ENCODE data around the gene LDLRAD3. TPM values are rescaled to one million over a fixed set of nuclear protein-coding genes. Genes with fewer than 3 reads are reported as not detected.

The LDLRAD3 gene
- total and polyA plus RNA-seq, 9 donors, result 14.5 to 32.4 (median 17.2) TPM

DNA sequence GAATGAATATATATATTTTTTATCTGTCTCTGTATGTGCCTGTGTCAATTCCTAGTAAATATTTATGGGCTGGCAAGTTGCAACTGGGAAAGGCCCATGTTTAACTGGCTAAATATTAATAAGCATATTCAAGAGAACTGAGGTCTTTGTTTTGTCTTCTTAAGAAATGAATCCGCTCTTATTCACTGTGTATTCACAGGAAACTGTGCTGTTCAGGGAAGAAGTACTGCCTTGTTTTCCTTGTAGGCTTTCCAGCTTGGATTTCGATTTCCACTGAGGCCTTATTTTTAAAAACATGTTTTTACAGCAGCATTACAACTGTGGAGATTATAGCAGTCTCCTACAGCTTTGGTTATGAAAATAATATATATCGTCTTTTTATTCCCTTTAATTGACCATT is 64.7 kb downstream of the LDLRAD3 start:
- 5 to 25% (median 8%) methylated on average over 3 of the region's 3 CpGs for WGBS, 3 donors
- DNase-seq, result no peak
- H3K9me3 ChIP-seq, result no peaks in the 10 kb centered on the region
- no peaks in the 10 kb centered on the region for H3K36me3 ChIP-seq
- intact Hi-C loops (cut with DNase I), result no loop called here
- H3K4me1 ChIP-seq (ENCODE audit: insufficient read depth), result peaks cover 15% of the 10 kb centered on the region
- TF ChIP-seq EP300 (IDR thresholded peaks at IDR 0.05), result no peak
- no peak for TF ChIP-seq POLR2A (IDR thresholded peaks at IDR 0.05)
- TF ChIP-seq CTCF (IDR thresholded peaks at IDR 0.05), result no peak
- no peaks in the 10 kb centered on the region for H3K27me3 ChIP-seq
- no peak overlapping the region for H3K4me3 ChIP-seq
- peak overlapping the region in 1 of 2 donors; percentile 54 for H3K27ac ChIP-seq

- Histone ChIP-seq H3K36me3 (no peaks in the 10 kb centered on the region), H3K9me3 (no peaks in the 10 kb centered on the region), H3K4me1 (ENCODE audit: insufficient read depth) (peaks cover 20% of the 10 kb centered on the region), H3K27ac (peak overlapping the region in 1 of 2 donors; percentile 54), H3K4me3 (no peak overlapping the region), H3K27me3 (no peaks in the 10 kb centered on the region)
- no peak for DNase-seq
- 4 to 15% (median 7%) methylated on average over 4 of the region's 4 CpGs for WGBS, 3 donors
- TF ChIP-seq CTCF (IDR thresholded peaks at IDR 0.05), result no peak
- TF ChIP-seq EP300 (IDR thresholded peaks at IDR 0.05), result no peak
- no peak for TF ChIP-seq POLR2A (IDR thresholded peaks at IDR 0.05)
- intact Hi-C loops (cut with DNase I), result no loop called here
These were observed 65.6 kb downstream of the LDLRAD3 start for GRCh38 chr11:36009473-36009872.

DNA sequence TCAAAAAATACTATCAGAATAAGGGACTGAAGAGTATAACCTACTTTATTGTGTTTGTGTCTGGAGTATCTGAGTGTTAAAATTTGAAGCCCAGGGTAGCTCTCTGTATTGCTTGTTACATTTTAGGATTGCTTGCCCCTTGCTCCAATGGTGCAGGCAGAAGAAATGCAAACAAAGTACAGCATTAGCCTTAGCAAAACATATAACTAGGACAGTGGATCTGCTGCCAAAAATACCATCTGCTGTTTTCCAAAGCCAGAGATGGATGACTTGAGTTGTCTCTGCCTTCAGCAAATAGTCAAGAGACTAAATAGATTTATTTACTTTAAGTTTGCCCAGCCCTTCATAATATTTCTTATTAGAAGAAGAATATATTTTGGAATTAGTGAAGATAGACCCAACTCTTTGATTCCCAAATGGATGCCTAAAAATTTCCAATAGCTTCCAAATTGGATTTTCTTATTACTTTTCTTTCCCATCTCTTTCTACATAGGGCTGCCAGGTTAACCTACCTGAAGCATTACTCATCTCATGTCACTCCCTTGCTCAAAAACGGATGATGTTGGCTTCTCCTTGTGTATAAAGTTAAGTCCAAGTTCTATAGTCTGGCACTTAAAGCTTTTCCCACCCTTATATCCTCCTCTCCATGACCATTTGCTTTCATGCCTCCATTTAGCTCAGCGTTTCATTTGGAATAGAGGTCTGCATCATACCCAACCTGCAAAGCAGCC is 66.3 kb downstream of the LDLRAD3 start:
- Histone ChIP-seq H3K4me3 (no peak overlapping the region), H3K36me3 (no peaks in the 10 kb centered on the region), H3K4me1 (ENCODE audit: insufficient read depth) (peaks cover 23% of the 10 kb centered on the region), H3K27ac (peak overlapping the region in 1 of 2 donors; percentile 13), H3K9me3 (no peaks in the 10 kb centered on the region), H3K27me3 (no peaks in the 10 kb centered on the region)
- TF ChIP-seq EP300 (IDR thresholded peaks at IDR 0.05) (no peak), CTCF (IDR thresholded peaks at IDR 0.05) (no peak), POLR2A (IDR thresholded peaks at IDR 0.05) (no peak)
- WGBS, 3 donors, result 32 to 51% (median 47%) methylated on average over 2 of the region's 2 CpGs
- DNase-seq, result no peak
- intact Hi-C loops (cut with DNase I), result no loop called here

- 80 to 97% (median 95%) methylated on average over 5 of the region's 5 CpGs for WGBS, 3 donors
- TF ChIP-seq POLR2A (IDR thresholded peaks at IDR 0.05) (no peak), EP300 (IDR thresholded peaks at IDR 0.05) (no peak), CTCF (IDR thresholded peaks at IDR 0.05) (no peak)
- H3K4me1 ChIP-seq (ENCODE audit: insufficient read depth), result peaks cover 25% of the 10 kb centered on the region
These were observed 67.7 kb downstream of the LDLRAD3 start for GRCh38 chr11:36011574-36011973.

More at GRCh38 chr11:36011574-36011973, 67.7 kb downstream of the LDLRAD3 start:
- no peak overlapping the region for H3K4me3 ChIP-seq
- no peak for DNase-seq
- H3K27ac ChIP-seq, result peak overlapping the region in 1 of 2 donors; percentile 40
- no peaks in the 10 kb centered on the region for H3K27me3 ChIP-seq
- intact Hi-C loops (cut with DNase I), result no loop called here
- no peaks in the 10 kb centered on the region for H3K36me3 ChIP-seq
- H3K9me3 ChIP-seq, result no peaks in the 10 kb centered on the region

All from ovary (tissue), 9 donors.